ENCODE results near the gene FSTL5. TPM values are rescaled to one million over a fixed set of nuclear protein-coding genes. Genes with fewer than 3 reads are reported as not detected.

Gene FSTL5
- total and polyA plus RNA-seq, 10 of the 15 experiments (the other 5 are each of a cell fraction or from before 2014, with no cell fraction given): 0.04 to 2.4 (median 0.08) TPM; not detected in 4

DNA sequence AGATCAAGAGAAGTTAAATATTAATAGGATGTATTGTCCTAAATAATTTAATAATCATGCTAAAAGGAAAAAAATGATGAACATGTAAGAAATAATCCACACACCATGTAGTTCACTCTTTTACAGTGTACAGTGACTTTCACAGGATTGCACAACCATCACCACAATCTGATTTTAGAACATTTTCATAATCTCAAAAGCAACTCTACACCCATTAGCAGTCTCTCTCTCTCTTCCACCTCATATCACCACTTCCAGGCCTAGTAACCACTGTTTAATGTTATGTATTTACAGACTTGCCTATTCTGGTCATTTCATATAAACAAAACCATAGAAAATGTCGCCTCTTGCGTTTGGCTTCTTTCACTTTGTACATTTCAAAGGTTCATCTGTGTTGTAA, 153.4 kb downstream of the FSTL5 start:
- Histone ChIP-seq H3K4me3 (no peak overlapping the region), H4K20me1 (ENCODE audit: control insufficient read depth, insufficient read depth) (no peaks in the 10 kb centered on the region), H3K9me3 (replicated peaks; ENCODE audit: control insufficient read depth, insufficient read depth, low read length) (no peaks in the 10 kb centered on the region), H3K4me1 (ENCODE audit: control insufficient read depth, insufficient read depth, low read length) (no peaks in the 10 kb centered on the region), H3K27ac (ENCODE audit: control insufficient read depth, insufficient read depth) (no peak overlapping the region), H3K79me2 (ENCODE audit: control insufficient read depth, insufficient read depth, low read length) (no peaks in the 10 kb centered on the region), H3K9ac (ENCODE audit: control insufficient read depth, insufficient read depth, low read length) (no peak overlapping the region), H3K36me3 (ENCODE audit: control insufficient read depth in 2 of 2, insufficient read depth in 2 of 2, low read length in 1 of 2) (no peaks in the 10 kb centered on the region), H3K4me2 (ENCODE audit: control insufficient read depth, insufficient read depth) (no peak overlapping the region), H2AFZ (ENCODE audit: control insufficient read depth, low read depth, low read length) (no peak overlapping the region), H3K27me3 (replicated peaks in 1 of 2; ENCODE audit: control insufficient read depth in 2 of 2, insufficient read depth in 2 of 2, low read length in 1 of 2) (no peaks in the 10 kb centered on the region)
- BruUV-seq (replicated peaks): no TSS peak
- ChIA-PET SMC1A (ENCODE audit: uncharacterized antibody, unreplicated experiment) (no interaction called here), POLR2A (no interaction called here), RAD21 (ENCODE audit: unreplicated experiment) (no interaction called here), CTCF (no interaction called here)
- in situ Hi-C loops (cut with MboI): no loop called here
- DNase-seq (ENCODE audit: low read depth, low spot score): no peak
- 52% methylated on average over 2 of the region's 2 CpGs for WGBS (ENCODE audit: insufficient coverage, insufficient replicate concordance, low lambda C conversion rate, missing lambda C conversion rate)
- intact Hi-C loops (cut with micrococcal nuclease; ENCODE audit: unreplicated experiment): no loop called here
- peak; percentile 42 for ATAC-seq
- no peak for FAIRE-seq
- TF ChIP-seq, protein P1, sequence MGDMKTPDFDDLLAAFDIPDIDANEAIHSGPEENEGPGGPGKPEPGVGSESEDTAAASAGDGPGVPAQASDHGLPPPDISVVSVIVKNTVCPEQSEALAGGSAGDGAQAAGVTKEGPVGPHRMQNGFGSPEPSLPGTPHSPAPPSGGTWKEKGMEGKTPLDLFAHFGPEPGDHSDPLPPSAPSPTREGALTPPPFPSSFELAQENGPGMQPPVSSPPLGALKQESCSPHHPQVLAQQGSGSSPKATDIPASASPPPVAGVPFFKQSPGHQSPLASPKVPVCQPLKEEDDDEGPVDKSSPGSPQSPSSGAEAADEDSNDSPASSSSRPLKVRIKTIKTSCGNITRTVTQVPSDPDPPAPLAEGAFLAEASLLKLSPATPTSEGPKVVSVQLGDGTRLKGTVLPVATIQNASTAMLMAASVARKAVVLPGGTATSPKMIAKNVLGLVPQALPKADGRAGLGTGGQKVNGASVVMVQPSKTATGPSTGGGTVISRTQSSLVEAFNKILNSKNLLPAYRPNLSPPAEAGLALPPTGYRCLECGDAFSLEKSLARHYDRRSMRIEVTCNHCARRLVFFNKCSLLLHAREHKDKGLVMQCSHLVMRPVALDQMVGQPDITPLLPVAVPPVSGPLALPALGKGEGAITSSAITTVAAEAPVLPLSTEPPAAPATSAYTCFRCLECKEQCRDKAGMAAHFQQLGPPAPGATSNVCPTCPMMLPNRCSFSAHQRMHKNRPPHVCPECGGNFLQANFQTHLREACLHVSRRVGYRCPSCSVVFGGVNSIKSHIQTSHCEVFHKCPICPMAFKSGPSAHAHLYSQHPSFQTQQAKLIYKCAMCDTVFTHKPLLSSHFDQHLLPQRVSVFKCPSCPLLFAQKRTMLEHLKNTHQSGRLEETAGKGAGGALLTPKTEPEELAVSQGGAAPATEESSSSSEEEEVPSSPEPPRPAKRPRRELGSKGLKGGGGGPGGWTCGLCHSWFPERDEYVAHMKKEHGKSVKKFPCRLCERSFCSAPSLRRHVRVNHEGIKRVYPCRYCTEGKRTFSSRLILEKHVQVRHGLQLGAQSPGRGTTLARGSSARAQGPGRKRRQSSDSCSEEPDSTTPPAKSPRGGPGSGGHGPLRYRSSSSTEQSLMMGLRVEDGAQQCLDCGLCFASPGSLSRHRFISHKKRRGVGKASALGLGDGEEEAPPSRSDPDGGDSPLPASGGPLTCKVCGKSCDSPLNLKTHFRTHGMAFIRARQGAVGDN (IDR thresholded peaks at IDR 0.05): no peak
- TF ChIP-seq, protein P2, sequence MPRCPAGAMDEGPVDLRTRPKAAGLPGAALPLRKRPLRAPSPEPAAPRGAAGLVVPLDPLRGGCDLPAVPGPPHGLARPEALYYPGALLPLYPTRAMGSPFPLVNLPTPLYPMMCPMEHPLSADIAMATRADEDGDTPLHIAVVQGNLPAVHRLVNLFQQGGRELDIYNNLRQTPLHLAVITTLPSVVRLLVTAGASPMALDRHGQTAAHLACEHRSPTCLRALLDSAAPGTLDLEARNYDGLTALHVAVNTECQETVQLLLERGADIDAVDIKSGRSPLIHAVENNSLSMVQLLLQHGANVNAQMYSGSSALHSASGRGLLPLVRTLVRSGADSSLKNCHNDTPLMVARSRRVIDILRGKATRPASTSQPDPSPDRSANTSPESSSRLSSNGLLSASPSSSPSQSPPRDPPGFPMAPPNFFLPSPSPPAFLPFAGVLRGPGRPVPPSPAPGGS (IDR thresholded peaks at IDR 0.05; ENCODE audit: borderline replicate concordance, insufficient read depth, low read depth, low read length, poor library complexity, severe bottlenecking): no peak
- TF ChIP-seq BHLHE40 (IDR thresholded peaks at IDR 0.05; ENCODE audit: borderline replicate concordance in 1 of 2, low read depth in 2 of 2, low read length in 1 of 2): no peak
- no peak for TF ChIP-seq BACH1 (IDR thresholded peaks at IDR 0.05; ENCODE audit: borderline replicate concordance)
- no peak for TF ChIP-seq ZBED1 (IDR thresholded peaks at IDR 0.05; ENCODE audit: borderline replicate concordance)
- TF ChIP-seq, protein P3, sequence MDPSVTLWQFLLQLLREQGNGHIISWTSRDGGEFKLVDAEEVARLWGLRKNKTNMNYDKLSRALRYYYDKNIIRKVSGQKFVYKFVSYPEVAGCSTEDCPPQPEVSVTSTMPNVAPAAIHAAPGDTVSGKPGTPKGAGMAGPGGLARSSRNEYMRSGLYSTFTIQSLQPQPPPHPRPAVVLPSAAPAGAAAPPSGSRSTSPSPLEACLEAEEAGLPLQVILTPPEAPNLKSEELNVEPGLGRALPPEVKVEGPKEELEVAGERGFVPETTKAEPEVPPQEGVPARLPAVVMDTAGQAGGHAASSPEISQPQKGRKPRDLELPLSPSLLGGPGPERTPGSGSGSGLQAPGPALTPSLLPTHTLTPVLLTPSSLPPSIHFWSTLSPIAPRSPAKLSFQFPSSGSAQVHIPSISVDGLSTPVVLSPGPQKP (IDR thresholded peaks at IDR 0.05; ENCODE audit: low read depth, low read length): no peak
- TF ChIP-seq, protein P4, sequence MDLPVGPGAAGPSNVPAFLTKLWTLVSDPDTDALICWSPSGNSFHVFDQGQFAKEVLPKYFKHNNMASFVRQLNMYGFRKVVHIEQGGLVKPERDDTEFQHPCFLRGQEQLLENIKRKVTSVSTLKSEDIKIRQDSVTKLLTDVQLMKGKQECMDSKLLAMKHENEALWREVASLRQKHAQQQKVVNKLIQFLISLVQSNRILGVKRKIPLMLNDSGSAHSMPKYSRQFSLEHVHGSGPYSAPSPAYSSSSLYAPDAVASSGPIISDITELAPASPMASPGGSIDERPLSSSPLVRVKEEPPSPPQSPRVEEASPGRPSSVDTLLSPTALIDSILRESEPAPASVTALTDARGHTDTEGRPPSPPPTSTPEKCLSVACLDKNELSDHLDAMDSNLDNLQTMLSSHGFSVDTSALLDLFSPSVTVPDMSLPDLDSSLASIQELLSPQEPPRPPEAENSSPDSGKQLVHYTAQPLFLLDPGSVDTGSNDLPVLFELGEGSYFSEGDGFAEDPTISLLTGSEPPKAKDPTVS (IDR thresholded peaks at IDR 0.05; ENCODE audit: low read depth, low read length): no peak
- TF ChIP-seq, protein P5, sequence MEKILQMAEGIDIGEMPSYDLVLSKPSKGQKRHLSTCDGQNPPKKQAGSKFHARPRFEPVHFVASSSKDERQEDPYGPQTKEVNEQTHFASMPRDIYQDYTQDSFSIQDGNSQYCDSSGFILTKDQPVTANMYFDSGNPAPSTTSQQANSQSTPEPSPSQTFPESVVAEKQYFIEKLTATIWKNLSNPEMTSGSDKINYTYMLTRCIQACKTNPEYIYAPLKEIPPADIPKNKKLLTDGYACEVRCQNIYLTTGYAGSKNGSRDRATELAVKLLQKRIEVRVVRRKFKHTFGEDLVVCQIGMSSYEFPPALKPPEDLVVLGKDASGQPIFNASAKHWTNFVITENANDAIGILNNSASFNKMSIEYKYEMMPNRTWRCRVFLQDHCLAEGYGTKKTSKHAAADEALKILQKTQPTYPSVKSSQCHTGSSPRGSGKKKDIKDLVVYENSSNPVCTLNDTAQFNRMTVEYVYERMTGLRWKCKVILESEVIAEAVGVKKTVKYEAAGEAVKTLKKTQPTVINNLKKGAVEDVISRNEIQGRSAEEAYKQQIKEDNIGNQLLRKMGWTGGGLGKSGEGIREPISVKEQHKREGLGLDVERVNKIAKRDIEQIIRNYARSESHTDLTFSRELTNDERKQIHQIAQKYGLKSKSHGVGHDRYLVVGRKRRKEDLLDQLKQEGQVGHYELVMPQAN (conservative IDR thresholded peaks at IDR 0.05): no peak
- TF ChIP-seq ZNF24 (IDR thresholded peaks at IDR 0.05): no peak
- TF ChIP-seq MYC (IDR thresholded peaks at IDR 0.05; ENCODE audit: insufficient read depth, insufficient read length, insufficient replicate concordance, low read length, severe bottlenecking): no peak
- TF ChIP-seq NR2C1 (IDR thresholded peaks at IDR 0.05): no peak
- no peak for TF ChIP-seq HDAC6 (IDR thresholded peaks at IDR 0.05; ENCODE audit: unreplicated experiment)
- TF ChIP-seq BMI1 (IDR thresholded peaks at IDR 0.05; ENCODE audit: borderline replicate concordance): no peak
- no peak for TF ChIP-seq CHD1 (IDR thresholded peaks at IDR 0.05; ENCODE audit: low read depth, low read length)

Measured in GM12878 (cell line).